HT-29 (cell line): ENCODE measurements around the gene SYDE1. TPM values are rescaled to one million over a fixed set of nuclear protein-coding genes. Genes with fewer than 3 reads are reported as not detected.

Experiments
- DNase-seq: peaks from one replicate; pipeline ENCODE4 v3.0.0-alpha.2; 2015; ENCODE audit warnings: low spot score
- total RNA-seq: library from RNA; depleted of rRNA; stranded (reverse); fragments of >200 nt; shearing (Covaris generic); gene quantifications from 2 replicates; pipeline ENCODE4 v1.2.3, GENCODE V29; 2014

The SYDE1 gene
- total RNA-seq, 1 experiment from 2014 or later, result not detected

DNA sequence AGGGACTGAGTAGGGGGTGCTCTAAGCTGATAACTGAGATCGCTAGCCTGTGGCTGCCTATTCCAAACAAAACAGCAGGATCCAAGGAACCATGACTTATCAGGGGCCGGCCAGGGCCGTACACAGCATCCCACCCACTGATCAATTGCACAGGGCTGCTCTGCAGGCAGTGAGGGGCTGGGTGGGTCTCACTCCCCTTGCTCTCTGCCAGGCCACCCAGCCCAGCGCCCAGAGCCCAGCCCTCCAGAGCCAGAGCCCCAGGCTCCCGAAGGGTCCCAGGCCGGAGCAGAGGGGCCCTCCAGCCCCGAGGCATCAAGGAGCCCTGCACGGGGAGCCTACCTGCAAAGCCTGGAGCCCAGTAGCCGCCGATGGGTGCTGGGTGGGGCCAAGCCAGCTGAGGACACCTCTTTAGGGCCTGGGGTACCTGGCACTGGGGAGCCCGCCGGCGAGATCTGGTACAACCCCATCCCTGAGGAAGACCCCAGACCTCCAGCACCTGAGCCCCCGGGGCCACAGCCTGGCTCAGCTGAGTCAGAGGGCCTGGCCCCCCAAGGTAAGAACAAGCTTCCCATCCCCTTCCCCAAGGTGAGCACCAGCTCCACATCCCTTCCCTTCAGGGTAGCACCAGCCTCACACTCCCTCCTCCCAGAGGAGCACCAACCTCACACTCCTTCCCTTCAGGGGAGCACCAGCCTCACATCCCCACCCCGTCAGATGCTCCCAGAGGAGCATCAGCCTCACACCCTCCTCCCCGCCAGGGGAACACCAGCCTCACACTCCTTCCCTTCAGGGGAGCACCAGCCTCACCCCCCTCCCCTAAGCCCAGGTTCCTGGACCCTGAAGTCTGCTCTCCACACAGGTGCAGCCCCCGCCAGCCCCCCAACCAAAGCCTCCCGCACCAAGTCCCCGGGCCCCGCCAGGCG is 1.9 kb downstream of the SYDE1 start:
- DNase-seq, result no peak

- no peak for DNase-seq
These were observed 2.7 kb downstream of the SYDE1 start for GRCh38 chr19:15109768-15110417.

GRCh38 chr19:15110418-15110815 is 3.2 kb downstream of the SYDE1 start:
- DNase-seq, result no peak

GRCh38 chr19:15111758-15112157 is 4.6 kb downstream of the SYDE1 start:
- DNase-seq, result no peak

DNA sequence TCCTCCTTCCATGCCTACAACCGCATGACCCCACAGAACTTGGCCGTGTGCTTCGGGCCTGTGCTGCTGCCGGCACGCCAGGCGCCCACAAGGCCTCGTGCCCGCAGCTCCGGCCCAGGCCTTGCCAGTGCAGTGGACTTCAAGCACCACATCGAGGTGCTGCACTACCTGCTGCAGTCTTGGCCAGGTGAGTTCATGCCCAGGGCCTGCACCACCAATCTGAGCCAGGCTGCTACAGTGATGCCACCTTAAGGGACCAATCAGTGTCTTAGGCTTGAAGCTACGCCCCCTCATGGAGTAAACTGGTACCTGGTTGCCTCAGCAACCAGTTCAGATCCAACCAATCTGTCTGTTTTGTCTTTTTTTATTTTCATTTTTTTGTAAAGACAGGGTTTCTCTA is 5.2 kb downstream of the SYDE1 start:
- DNase-seq, result peak; percentile 21

- DNase-seq, result no peak
These were observed 6.3 kb downstream of the SYDE1 start for GRCh38 chr19:15113245-15114152.

DNA sequence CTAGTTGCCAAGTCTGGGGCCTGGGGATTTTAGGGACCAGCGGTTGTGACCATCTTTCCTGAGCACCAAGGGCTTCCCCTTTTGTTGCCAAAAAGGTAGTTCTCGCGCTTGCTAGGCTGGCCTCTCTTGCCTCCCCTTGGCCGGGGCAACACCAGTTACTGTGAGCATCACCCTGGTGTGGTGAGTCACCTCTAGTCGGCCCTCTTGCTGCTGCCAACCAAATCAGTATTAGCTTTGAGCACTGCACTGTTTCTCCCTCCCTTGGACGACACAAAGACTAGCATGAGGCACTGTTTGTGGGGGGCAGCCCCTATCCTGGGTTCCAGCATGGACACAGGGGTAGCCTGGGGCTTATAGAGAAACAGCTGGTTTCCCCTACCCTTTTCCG is 6.9 kb downstream of the SYDE1 start:
- no peak for DNase-seq

GRCh38 chr19:15115080-15115479 is 7.9 kb downstream of the SYDE1 start:
- no peak for DNase-seq

DNA sequence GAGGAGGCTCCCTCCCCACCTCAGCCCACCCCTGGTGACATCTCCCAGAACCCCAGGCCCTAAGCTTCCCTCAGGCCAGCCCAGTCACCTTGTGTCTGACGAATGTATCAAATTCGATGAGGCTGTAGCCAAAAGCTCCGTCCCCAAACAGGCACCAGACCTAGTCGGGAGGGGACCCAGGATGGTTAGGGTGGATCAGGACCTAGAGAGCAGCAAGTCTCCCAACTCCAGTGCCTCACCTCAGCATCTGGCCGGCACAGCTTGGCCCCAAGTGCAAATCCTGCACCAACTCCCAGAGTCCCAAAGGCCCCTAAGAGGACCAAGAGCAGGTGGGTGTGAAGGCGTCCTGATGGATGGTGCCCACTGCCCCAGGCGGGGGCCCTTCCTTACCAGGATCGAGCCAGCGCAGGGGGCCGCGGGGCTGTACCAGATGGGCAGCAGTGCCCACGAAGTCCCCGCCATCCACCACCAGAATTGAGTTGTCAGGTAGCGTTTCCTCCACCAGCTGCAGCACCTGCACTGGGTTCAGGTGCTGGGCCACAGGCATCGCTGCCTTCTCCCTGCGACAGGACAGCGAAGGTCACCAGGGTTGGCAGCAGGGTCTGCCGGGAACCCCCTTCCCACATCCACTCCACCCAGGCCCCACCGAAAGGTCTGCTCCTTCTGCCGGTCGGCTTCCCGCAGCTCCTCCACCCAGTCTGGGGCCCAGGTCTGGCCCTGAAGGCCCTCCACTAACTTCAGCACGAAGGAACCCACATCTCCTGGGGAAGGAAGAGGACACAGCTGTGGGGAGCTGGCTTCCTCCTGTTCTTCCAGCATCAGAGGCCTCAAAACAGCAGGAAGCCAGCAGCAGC is 8.8 kb downstream of the SYDE1 start:
- DNase-seq, result no peak

DNA sequence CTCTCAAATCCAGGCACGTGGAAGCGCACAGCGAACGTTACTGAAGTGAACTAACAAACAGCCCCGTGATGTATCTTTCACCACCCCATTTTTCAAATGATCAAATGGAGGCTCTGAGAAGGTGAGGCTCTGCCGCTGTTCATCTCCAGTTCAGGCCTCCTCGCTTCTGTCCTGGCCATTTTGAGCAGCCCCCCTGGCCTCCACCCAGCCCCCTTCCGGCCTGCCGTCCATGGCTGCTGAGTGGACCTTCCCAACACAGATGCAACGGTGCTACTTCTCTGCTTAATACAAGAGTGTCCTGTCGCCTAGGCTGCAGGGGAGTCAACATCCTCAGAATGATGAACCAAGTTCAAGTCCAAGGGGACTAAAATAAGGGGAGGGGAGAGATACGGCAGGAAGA is 9.7 kb downstream of the SYDE1 start:
- DNase-seq, result no peak

DNA sequence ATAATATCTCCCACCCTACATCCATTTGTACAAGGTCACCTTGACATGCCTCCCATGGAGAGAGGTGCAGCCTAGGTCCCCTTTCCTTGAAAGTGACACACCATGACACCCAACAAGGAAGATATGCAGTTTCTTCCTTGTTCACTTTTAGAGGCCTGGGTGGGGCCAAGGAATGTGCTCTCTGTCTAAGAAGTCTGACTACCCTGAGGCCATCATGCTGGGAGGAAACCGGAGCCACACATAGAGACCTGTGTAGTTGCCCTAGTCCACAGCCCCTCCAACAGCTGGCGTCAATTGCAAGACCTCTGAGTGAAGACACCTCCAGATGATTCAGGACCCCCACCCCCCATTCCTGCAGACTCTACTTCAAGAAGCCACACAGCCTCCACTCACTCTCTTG is 11.0 kb downstream of the SYDE1 start:
- no peak for DNase-seq

DNA sequence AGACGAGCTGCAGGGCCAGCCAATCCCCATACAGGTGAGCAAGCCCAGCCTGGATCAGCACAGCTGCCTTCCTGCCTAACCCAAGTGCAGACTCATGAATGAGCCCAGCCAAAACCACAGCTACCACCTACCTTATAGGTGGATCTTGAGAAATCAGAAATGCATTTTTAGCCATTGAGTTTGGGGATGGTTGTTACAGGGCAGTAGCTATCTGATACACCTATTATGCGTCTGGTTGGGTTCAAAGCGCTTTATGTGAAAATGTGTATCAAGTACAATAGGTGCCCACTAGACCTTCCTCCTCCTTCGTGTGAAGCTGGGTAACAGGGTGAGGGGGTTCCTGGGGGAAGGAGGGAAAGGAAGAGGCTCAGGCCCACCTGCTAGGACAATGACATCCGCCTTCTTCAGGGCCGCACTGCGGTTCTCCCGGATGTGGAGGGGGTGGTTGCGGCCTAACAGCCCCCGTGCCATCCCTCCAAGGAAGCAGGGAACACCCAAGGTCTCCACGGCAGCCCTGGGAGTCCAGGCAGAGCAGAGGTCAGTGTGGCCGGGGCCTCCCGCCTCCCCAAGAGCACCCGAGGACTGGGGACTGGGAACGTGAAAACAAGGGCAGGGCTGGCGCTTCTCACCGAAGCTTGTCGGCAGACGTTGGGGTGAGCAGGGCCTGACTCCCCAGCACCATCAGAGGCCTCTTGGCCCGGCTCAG is 11.7 kb downstream of the SYDE1 start:
- DNase-seq, result no peak

- DNase-seq, result no peak
These were observed 13.2 kb downstream of the SYDE1 start for GRCh38 chr19:15120135-15121026.

- no peak for DNase-seq
These were observed 15.3 kb downstream of the SYDE1 start for GRCh38 chr19:15122331-15123030.

DNA sequence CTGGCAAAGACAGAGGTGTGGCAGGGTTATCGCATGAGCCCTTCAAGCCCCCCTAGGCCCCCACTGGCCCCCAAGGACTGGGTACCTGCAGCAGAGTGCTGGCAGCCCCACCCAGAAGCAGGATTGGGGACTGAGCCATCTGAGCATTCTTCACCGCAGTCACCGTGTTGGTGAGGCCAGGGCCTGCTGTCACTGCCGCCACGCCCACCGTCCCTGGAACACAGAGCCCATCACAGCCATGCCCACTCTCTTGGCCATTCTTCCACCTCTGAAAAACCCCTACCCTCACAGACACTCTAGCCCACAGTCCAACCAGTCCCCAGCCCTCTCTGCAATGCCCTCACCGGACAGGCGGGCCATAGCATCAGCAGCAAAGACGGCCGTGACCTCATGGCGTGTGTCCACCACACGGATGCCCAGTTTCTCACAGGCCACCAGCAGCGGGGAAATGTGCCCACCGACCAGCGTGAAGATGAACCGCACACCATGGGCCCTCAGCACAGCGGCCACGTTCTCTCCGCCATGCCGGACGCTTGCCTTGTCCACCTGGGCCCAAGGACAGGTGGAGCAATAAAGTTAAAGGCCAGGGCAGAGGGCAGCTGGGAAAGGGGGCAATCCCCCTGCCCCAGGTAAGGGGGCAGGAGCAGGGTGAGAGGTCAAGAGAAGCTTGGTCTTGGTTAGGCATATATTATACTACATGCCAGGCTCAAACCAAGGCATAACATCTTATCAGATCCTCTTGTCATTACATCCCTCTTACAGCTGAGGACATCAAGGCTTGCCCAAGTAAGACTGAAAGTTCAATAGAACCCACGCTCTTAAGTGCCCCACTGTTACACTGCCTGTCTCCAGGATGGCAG is 16.1 kb downstream of the SYDE1 start:
- DNase-seq, result no peak

GRCh38 chr19:15123900-15124299 is 16.7 kb downstream of the SYDE1 start:
- DNase-seq, result no peak

GRCh38 chr19:15124572-15125231 is 17.5 kb downstream of the SYDE1 start:
- DNase-seq, result peak; percentile 29
